Measurements from ENCODE around the gene HOXD11.

The HOXD11 gene

GRCh38 chr2:176151442-176152287 is 44.6 kb downstream of the HOXD11 start, which contains the start of gene HOXD4:
Gene HOXD4, plus strand, starts transcription at chr2:176151550. Its CDS starts 84 bp downstream, at chr2:176151634.
- no peak for DNase-seq

DNA sequence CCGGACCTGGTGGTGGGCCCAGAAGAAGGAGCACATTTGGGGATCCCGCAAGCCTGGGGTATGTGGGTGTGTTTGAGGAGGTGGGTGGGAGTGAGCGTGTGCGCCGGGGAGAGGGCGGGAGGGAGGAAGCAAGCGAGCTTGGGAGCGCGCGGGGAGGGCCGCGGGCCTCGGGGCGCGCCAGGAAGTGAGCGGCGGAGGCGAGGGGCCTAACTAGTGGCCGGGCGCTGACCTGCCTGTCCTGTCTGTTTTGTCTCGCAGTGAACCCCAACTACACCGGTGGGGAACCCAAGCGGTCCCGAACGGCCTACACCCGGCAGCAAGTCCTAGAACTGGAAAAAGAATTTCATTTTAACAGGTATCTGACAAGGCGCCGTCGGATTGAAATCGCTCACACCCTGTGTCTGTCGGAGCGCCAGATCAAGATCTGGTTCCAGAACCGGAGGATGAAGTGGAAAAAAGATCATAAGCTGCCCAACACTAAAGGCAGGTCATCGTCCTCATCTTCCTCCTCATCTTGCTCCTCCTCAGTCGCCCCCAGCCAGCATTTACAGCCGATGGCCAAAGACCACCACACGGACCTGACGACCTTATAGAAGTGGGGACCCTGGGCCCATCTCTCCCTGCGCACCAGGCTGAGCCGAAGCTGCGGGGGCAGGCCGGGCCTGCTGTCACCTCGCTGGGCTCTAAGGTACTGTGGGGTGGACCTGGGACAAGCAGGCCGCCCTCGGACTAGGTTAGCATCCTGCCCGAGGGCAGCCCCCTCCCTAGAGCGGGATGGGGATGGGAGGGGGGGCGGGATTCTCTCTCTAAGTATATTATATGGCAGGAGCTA is 45.5 kb downstream of the HOXD11 start:
- DNase-seq = no peak

DNA sequence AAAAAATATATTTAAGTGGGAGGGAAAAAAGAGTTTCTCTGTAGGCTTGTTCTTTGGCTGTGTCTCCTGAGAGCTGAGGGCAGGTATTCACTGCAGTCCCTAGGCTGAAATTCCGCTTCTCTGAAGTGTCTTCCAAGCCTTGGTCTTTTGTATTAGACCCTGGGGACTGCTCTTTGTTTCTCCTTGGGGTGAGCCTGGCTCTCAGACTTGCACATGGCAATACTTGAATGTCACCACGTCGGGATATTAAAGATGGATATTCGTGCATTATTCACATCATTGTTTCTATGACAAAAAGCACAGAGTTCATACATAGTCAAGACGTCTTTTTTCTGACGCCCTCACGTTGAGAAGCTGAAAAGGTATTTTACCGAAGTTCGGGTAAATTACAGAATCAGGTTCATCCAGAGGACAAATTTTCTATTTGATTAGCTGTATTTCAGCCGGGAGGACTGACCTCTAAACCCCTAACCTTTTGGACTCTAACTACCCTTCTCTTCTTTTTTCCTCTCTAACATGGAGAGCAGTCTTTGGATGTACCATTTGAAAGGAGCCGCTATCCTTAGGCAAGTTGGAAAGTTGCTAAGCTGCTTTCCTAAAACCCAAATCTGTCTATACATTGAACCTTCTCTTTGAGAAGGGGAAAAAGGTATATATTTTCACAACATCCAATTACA is 47.6 kb downstream of the HOXD11 start:
- no peak for DNase-seq

GRCh38 chr2:176155356-176156044 is 48.4 kb downstream of the HOXD11 start:
- DNase-seq = no peak

DNA sequence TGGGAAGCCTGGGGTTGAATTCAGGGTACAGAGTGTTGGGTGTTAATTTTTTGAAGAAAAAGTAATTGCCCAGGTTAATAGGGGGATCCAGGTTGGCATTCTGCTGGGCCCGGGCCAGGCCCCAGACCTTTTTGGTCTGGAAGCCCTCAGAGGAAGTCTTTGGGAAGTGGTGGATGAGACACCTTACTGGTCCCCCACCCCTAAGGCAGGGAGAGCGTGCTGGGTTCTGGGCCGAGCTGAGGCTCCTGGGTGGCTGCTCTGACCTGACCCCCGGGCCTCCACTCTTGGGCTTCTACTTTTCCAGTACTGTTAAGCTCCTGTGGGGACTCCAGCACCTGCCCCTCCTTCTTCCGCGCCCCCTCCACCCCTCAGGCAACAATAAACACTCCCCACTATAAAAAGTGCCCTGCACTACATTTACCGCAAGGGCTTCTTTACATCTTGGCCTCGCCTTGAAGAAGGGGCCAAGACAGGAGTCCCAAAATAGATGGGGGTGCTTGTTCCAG is 49.3 kb downstream of the HOXD11 start:
- no peak for DNase-seq

DNA sequence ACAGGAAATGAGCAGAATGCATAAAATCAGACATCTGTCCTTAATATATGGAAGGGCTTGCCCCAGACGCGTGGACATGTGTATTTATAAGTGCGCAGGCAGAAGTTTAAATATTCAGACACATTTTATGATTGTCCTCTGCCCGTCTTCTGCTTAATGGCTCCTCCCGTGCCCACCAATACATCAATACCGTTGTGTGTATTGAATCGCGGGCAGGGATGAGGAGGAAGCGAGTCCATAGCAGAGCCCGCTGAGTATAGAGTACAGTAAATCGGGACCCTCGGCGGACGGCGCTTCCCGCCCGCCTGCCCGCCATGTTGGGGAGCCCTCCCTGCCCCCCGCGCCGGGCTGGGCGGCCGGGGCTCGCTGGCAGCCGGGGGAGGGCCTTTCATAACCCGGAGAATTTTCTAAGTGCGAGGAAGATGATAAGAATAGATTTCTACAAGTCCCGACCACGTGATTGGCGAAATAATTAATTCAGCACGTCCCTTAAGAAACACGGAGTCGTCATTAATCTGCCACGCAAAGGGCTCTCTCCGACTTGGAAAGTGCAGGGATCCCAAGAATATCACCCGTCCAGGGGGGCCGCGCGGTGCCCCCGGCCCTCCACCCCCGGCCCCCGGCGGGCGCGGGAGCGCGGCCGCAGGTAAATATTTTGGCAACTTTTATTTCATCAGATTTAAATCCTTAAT is 49.9 kb downstream of the HOXD11 start, which contains the start of gene HOXD3:
TSS of gene HOXD3 (plus strand) at position 501 of the 692 bp plus-strand sequence. CDS start 11,808 bp downstream, outside the sequence.
- DNase-seq = no peak

- no peak for DNase-seq
Measured at GRCh38 chr2:176157499-176158185, 50.6 kb downstream of the HOXD11 start.

- no peak for DNase-seq
Measured at GRCh38 chr2:176158186-176158591, 51.1 kb downstream of the HOXD11 start.

DNA sequence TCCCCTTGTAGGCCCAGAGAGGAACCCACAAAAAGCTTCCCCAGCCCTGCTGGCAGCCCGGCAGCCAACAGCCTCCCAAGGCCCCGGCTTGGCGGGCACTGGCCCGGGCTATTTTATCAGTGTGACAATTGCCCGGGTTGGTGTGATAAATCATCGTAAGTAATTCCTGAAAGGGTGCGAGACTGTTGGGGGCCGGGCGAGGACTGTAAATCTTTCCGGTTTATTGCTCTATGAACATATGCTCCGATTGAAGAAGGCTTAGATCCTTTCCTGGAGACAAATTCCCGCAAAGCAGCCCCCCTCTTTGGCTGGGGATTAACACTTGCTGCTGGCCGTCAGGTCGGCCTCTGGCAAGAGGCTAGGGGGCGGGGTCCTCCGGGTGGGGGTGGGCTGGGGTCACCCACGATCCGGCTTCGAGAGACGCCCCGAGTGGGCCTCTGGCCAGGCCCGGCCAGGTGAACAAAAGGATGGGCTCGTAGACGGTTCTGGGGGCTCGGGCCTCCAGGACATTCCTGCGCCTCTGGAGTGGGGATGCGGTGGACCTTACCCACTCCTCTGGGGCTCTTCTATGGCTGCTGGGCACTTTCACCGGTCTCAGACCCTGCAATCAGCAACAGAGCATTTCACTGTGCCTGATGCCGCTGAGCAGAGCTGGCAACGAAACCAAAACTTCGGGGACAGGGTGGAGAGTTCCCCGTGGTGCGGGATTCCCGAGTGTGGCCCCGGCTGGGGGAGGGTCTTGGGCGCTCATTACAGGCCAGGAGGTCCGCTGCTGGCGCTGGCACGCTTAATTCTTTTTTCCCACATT is 52.0 kb downstream of the HOXD11 start:
- DNase-seq = no peak
